Esophagus muscularis mucosa (tissue), 3 donors: ENCODE data around the gene SLCO1A2.

Experiments
- POLR2AphosphoS5 ChIP-seq, 2 donors: sonication (generic); formaldehyde crosslinking; IDR thresholded peaks; one replicate each; pipeline ENCODE4 v1.6.1; 2017; ENCODE audit warnings: antibody characterized with exemption in 2 of 2
- TF ChIP-seq, protein P1 (sequence below), 3 experiments: fragments of 200-600 bp in 2 of 3; fragments of 450-650 bp in 1 of 3; sonication (generic) in 2 of 3; IDR thresholded peaks; one replicate each; pipeline ENCODE4 v1.5.1; 2017 to 2019; ENCODE audit warnings: antibody characterized with exemption in 3 of 3, mild to moderate bottlenecking in 2 of 3, moderate library complexity in 1 of 3

DNA sequence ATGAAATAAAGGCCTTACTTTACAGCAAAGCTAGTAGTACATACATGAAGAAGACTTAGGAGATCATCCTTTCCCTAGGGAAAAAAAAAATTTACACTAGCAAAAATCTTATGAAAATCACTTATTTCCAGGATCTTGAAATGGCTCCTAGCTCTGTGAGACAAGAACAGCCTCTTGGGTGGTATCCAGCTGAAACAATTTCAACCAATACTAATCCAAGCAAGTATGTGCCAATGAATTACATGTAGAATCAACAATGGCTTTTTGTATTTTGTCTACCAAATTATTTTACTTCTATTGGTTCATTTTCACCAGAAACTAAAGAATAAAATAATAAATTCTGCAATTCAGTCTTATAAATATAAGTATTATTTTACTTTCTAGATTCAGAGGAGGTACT, 2.7 kb upstream of the SLCO1A2 start:
- TF ChIP-seq, protein P1, sequence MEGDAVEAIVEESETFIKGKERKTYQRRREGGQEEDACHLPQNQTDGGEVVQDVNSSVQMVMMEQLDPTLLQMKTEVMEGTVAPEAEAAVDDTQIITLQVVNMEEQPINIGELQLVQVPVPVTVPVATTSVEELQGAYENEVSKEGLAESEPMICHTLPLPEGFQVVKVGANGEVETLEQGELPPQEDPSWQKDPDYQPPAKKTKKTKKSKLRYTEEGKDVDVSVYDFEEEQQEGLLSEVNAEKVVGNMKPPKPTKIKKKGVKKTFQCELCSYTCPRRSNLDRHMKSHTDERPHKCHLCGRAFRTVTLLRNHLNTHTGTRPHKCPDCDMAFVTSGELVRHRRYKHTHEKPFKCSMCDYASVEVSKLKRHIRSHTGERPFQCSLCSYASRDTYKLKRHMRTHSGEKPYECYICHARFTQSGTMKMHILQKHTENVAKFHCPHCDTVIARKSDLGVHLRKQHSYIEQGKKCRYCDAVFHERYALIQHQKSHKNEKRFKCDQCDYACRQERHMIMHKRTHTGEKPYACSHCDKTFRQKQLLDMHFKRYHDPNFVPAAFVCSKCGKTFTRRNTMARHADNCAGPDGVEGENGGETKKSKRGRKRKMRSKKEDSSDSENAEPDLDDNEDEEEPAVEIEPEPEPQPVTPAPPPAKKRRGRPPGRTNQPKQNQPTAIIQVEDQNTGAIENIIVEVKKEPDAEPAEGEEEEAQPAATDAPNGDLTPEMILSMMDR (IDR thresholded peaks at IDR 0.05), result no peak
- no peak for TF ChIP-seq POLR2AphosphoS5 (IDR thresholded peaks at IDR 0.05)
